ENCODE data around the gene BET1L. TPM values are rescaled to one million over a fixed set of nuclear protein-coding genes. Genes with fewer than 3 reads are reported as not detected.

The BET1L gene
- 14.3 and 14.4 TPM in 2 replicates for total RNA-seq

DNA sequence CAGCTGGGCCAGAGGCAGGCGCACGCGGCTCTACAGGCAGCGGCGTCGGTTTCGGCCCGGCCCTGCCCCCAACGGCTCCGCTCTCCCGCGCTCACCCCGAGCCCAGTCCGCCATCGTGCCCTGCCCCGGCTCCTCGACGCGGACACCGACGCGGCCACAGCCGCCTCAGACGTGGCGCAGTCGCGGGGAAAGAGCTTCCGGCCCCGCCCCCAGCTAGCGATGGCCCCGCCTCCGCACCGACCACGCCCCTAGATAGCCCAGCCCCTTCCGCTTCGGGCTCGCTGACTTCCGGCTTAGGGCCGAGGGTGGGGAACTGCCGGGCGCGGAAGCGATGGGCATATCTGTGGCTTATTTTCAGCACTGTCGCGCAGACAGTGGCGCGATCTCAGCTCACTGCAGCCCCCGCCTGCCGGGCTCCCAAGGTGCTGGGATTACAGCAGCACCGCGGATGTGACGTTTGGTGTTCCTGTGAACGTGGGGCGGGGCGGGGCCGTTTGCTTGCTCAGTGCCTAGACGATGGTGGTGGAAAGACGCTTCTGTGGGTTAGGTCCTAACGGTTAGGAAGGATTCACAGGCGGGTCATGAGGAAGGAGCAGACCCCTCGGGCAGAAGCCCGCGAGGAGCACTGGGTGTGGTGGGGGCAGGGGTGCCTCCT is at the start of gene BET1L, which contains the start of gene RIC8A:
Gene BET1L (minus strand): TSS at position 192 of the 655 bp plus-strand sequence. CDS start 78 bp downstream, at position 114.
Gene RIC8A (plus strand): TSS at position 501 of the 655 bp plus-strand sequence. CDS start 1,147 bp downstream, outside the sequence.

DNA sequence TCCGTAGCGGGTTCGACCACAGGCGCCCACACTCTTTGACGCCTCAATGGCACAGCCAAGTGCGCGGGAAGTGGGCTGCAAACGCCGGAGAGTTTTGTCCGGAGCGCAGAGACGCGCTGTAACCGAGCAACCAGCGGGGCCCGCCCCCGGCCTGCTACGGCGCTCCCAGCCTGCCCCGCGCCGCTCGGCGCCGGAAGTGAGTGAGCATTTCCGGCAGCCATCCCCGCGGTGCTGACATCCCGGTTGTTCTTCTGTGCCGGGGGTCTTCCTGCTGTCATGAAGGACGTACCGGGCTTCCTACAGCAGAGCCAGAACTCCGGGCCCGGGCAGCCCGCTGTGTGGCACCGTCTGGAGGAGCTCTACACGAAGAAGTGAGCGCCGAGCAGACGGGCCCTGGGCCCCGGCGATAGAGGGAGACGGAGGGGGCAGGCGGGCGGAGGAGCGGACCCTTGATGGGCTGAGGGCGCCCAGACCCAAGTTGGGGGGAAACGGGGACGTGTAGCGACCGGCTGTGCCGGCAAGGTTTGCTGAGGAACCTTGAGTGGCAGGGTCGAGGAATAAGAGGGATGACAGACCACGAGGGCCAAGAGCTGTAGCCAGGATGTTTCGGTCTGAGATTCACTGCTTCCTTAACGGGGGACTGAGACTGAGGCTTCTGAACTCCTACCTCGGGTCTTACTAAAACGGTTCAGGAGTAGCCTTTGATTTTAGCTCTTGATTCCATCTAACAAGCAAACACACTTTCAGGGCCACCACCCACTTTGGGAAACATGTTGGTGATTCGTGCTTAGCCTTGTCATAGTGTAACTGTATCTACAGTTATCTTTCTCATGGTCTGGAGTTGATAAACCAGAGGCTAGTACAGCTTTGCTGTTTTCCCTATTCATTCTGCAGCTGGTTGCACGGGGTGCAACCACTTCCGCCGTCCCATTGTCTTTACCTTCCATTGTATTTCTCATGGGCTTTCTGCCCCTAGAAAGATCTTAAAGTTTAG is 29.9 kb upstream of the BET1L start, which contains the start of gene PSMD13:
Gene PSMD13 (plus strand): TSS at position 203 of the 994 bp plus-strand sequence. CDS start 74 bp downstream, at position 277.

DNA sequence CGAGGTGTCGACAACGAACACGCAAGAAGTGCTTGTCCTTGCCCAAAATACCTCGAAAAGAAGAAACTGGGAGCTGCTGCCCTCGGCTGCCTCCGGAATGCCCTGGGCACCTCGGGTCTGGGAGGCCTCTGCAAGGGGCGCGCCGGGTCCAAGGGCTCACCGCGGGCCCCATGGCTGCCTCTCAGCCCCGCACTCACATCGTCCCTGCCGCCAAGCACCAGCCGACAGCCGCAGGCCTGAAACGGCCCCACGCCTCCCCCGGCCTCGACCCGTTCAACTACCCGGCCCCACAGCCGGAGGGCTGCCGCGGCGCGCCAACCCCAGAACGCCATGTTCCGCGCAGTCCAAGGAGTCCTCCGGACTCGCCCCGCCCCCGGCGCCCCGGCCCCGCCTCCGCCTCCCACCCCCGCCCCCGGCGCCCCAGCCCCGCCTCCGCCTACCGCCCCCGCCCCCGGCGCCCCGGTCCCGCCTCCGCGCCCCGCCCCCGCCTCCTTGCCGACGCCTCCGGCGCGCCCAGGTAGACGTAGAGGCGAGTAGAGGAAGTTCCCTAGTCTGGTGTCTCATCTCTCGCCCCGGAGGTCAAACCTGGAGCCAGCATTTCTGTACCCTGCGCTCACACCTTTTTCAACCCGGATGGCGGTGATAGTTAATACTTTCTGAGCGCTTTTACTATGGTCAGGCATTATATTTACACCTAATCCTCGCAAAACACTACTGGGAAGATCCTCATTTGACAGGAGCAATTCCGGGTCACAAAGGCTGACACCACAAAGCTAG is 29.0 kb upstream of the BET1L start, which contains the start of gene SIRT3:
Gene SIRT3 (minus strand): TSS at position 346 of the 777 bp plus-strand sequence. CDS start 14 bp downstream, at position 332.

DNA sequence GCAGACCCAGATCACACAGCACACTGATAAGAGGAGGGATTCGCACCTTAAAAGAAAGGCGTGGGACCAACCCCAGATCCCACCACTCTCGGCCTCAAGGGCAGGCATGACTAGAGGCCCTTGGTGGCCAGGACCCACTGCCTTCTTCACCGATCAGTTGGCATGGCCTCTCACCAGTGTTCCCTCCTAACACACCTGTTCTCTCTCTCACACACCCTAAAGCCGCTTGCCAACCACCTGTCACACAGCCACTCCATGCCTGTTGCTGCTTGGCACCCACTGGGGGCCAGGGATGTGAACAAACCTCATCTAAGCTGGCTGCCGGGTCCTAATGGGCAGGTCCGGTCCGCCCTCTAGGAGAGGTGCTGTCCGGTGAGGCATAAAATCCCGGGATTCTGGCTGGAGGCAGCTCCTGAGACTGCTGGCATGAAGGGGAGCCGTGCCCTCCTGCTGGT is 14.5 kb downstream of the BET1L start, which contains the start of gene SCGB1C1:
Gene SCGB1C1 (plus strand): TSS at position 405 of the 455 bp plus-strand sequence. CDS start 22 bp downstream, at position 427.

Small RNAs within 50 kb of the gene (small RNA-seq; reads per million reads assigned to genes)
- not detected for gene RNU6-447P

Other genes with a start within 250 kb of the BET1L start
- gene SCGB1C1, start 14.3 kb downstream of the BET1L start, total RNA-seq = not detected in 2 replicates
- 147 and 164 TPM in 2 replicates for gene RIC8A, start 309 bp upstream of the BET1L start, total RNA-seq
- gene SIRT3, start 28.9 kb upstream of the BET1L start, total RNA-seq = 6.7 and 10.1 TPM in 2 replicates
- 162 and 206 TPM in 2 replicates for gene PSMD13, start 29.6 kb upstream of the BET1L start, total RNA-seq
- not detected in 2 replicates for gene NLRP6, start 71.0 kb upstream of the BET1L start, total RNA-seq
- gene PGGHG, start 81.7 kb upstream of the BET1L start, total RNA-seq = 17.3 and 24.2 TPM in 2 replicates
- gene IFITM5, start 92.1 kb upstream of the BET1L start, total RNA-seq = not detected in 2 replicates
- gene IFITM2, start 100.4 kb upstream of the BET1L start, total RNA-seq = 67.2 and 73.5 TPM in 2 replicates
- gene IFITM1, start 106.6 kb upstream of the BET1L start, total RNA-seq = 0.33 and 0.57 TPM in 2 replicates
- 55.7 and 70.9 TPM in 2 replicates for gene IFITM3, start 113.5 kb upstream of the BET1L start, total RNA-seq
- gene B4GALNT4, start 162.1 kb upstream of the BET1L start, total RNA-seq = 2.3 and 2.6 TPM in 2 replicates
- gene PKP3, start 186.8 kb upstream of the BET1L start, total RNA-seq = 0.65 and 0.86 TPM in 2 replicates
- gene SIGIRR, start 207.6 kb upstream of the BET1L start, total RNA-seq = 49.6 and 60.1 TPM in 2 replicates
- 0.33 and 0.48 TPM in 2 replicates for gene ANO9, start 234.6 kb upstream of the BET1L start, total RNA-seq
- 35.2 and 37.9 TPM in 2 replicates for gene PTDSS2, start 242.9 kb upstream of the BET1L start, total RNA-seq

Data from vein endothelial cell (primary cell).